ENCODE measurements around the gene SH3BGR. TPM values are rescaled to one million over a fixed set of nuclear protein-coding genes. Genes with fewer than 3 reads are reported as not detected.

Gene SH3BGR
- total RNA-seq, 1 donor from 2014 or later: 9.9 TPM

Small RNAs within 50 kb of the gene (microRNA-seq; reads per million reads assigned to microRNA genes)
- gene MIR6508: not detected

Other genes starting within 250 kb of the SH3BGR start
- 28.0 and 28.1 TPM in 2 replicates for gene BRWD1, start 138.3 kb upstream of the SH3BGR start, total RNA-seq
- gene HMGN1, start 102.9 kb upstream of the SH3BGR start, total RNA-seq: 259 and 272 TPM in 2 replicates
- gene LCA5L, start 6.2 kb upstream of the SH3BGR start, total RNA-seq: 2.0 and 2.8 TPM in 2 replicates
- gene B3GALT5, start 161.0 kb downstream of the SH3BGR start, total RNA-seq: 2.2 and 2.5 TPM in 2 replicates